Measurements from ENCODE around the gene SIX4. TPM values are rescaled to one million over a fixed set of nuclear protein-coding genes. Genes with fewer than 3 reads are reported as not detected.

The SIX4 gene
- total RNA-seq, 1 experiment from 2014 or later, result 26.5 TPM

GRCh38 chr14:60705100-60705499 lies 19.1 kb downstream of the SIX4 start:
- DNase-seq, result no peak
- no peaks in the 10 kb centered on the region for H3K4me1 ChIP-seq (ENCODE audit: insufficient read depth, low read length)
- peaks cover 4 to 16% (median 10%) of the 10 kb centered on the region in 3 experiments; a peak in 5 of 7 replicates for H3K36me3 Mint-ChIP-seq (ENCODE audit: insufficient read depth in 1 of 3, low read depth in 3 of 3)
- no peaks in the 10 kb centered on the region for H3K79me2 ChIP-seq (ENCODE audit: insufficient read depth, low read length)
- H3K4me2 ChIP-seq (ENCODE audit: insufficient read depth, insufficient read length, low read length), result no peak overlapping the region
- H3T11ph ChIP-seq (ENCODE audit: low read length), result no peak overlapping the region
- no peak overlapping the region for H4K91ac ChIP-seq (ENCODE audit: insufficient read length, low read depth, low read length)
- no peak overlapping the region for H2BK120ac ChIP-seq (ENCODE audit: low read depth, low read length, poor library complexity, severe bottlenecking)
- no peak overlapping the region for H2AK5ac ChIP-seq (ENCODE audit: insufficient read length, low read length)
- H3K18ac ChIP-seq (ENCODE audit: insufficient read length, low read depth, low read length), result no peak overlapping the region
- H3K9ac ChIP-seq (ENCODE audit: extremely low read depth, insufficient read length, low read length), result no peak overlapping the region
- no peaks in the 10 kb centered on the region for H3K79me1 ChIP-seq (ENCODE audit: insufficient read depth, low read depth, low read length, poor library complexity, severe bottlenecking)
- no peaks in the 10 kb centered on the region for H4K20me1 ChIP-seq (ENCODE audit: control insufficient read depth, insufficient read depth, insufficient read length)
- no peaks in the 10 kb centered on the region for H3K9me3 ChIP-seq (ENCODE audit: control insufficient read depth, low read depth, low read length)
- H2BK20ac ChIP-seq (ENCODE audit: low read depth, low read length, poor library complexity, severe bottlenecking), result no peak overlapping the region
- no peak for TF ChIP-seq CTCF (conservative IDR thresholded peaks at IDR 0.05)
- no peak overlapping the region for H2BK5ac ChIP-seq (ENCODE audit: insufficient read length, low read length)
- no peak overlapping the region for H3K4ac ChIP-seq (ENCODE audit: low read depth, low read length)
- H3K23ac ChIP-seq (ENCODE audit: insufficient read length, low read depth, low read length), result no peak overlapping the region
- no peak overlapping the region for H2BK12ac ChIP-seq (ENCODE audit: insufficient read length, low read depth, low read length)
- no peaks in the 10 kb centered on the region for H3K27me3 ChIP-seq (ENCODE audit: insufficient read depth, low read length)
- no peak overlapping the region; a peak in 1 of 7 replicates for H3K27ac Mint-ChIP-seq
- H3K23me2 ChIP-seq (ENCODE audit: insufficient read length, low read depth, low read length, poor library complexity, severe bottlenecking), result no peaks in the 10 kb centered on the region
- H4K8ac ChIP-seq (replicated peaks; ENCODE audit: insufficient read length, low read depth, low read length), result no peak overlapping the region
- H3K27ac ChIP-seq (ENCODE audit: insufficient read length, low read depth, low read length), result no peak overlapping the region
- no peak overlapping the region for H3K56ac ChIP-seq (ENCODE audit: insufficient read length, low read depth, low read length)
- peaks cover 15 to 19% of the 10 kb centered on the region in 2 experiments for H3K9me3 Mint-ChIP-seq
- H3K14ac ChIP-seq (ENCODE audit: insufficient read depth, low read length), result no peak overlapping the region
- H3K27me3 Mint-ChIP-seq (ENCODE audit: low read depth), result no peaks in the 10 kb centered on the region; the same call in 1 of the 2 replicates
- peaks cover 4 to 12% of the 10 kb centered on the region in 2 experiments; a peak in 3 of 4 replicates for H3K4me1 Mint-ChIP-seq
- H2BK15ac ChIP-seq (ENCODE audit: low read depth, low read length), result no peak overlapping the region
- H4K5ac ChIP-seq (ENCODE audit: insufficient read length, low read depth, low read length), result no peak overlapping the region
- H2AFZ ChIP-seq (ENCODE audit: low read length), result no peak overlapping the region
- H3K4me3 Mint-ChIP-seq, result no peak overlapping the region
